Caki2 (cell line): ENCODE results near the gene ITFG2. TPM values are rescaled to one million over a fixed set of nuclear protein-coding genes. Genes with fewer than 3 reads are reported as not detected.
"Not testable (repeated sequence)": the region's sequence is repeated elsewhere in the genome, so short reads cannot be mapped to it uniquely, and the experiment has no call there.

Source experiments
- DNase-seq: peaks from one replicate; pipeline ENCODE4 v3.0.0-alpha.2; 2015; ENCODE audit warnings: low read depth
- in situ Hi-C: cut with HindIII; loops from 2 replicates; pipeline ENCODE4 v1.10.0; 2016; ENCODE audit warnings: low sequenced_read_pairs, low pct_unique_long_range_greater_than_20kb, mixed read lengths
- total RNA-seq: library from RNA; depleted of rRNA; stranded (reverse); fragments of >200 nt; shearing (Covaris generic); gene quantifications from 2 replicates; pipeline ENCODE4 v1.2.3, GENCODE V29; 2014; ENCODE audit warnings: low replicate concordance; rRNA removed

The ITFG2 gene
- total RNA-seq = 2.2 and 15.4 TPM in 2 replicates

DNA sequence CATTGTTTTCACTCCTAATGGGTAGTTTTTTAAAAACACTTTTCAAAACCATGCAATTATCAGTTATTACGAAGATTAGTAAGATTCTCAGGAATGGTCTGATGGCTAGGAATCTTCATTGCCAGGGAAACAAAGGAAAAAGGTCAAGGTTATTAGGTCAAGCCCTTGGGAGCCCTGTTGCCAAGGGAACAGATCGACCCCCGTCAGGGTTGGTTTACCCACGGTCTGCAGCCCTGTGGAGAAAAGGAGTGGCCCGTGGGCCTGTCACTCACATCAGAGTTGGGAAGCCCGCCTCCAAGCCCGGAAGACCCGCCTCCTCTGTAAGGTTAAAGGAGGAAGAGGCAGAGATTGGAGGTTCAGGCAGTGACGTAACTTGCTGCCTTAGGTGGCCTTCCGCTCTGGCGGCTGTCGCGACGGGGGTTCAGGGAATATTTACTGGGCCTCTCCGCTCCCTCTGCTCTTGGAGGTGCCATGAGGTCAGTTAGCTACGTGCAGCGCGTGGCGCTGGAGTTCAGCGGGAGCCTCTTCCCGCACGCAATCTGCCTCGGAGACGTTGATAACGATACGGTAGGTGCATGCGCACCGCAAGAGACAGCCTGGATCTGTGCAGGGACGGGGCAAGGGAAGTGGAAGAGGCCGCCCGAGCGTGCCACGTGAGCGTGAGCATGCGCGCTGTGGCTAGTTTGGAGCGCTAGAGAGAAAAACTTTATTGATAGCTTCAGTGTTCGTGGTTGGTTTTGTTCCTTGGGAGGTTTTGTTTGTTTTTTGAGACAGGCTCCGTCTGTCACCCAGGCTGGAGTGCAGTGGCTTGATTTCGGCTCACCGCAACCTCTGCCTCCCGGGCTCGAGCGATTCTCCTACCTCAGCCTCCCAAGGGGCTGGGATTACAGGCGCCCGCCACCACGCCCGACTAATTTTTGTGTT lies at the start of gene ITFG2:
TSS of gene ITFG2 (plus strand) at position 379 of the 924 bp plus-strand sequence. CDS start at position 472, 93 bp downstream.
- in situ Hi-C loops = no loop called here
- DNase-seq = peak; percentile 99

DNA sequence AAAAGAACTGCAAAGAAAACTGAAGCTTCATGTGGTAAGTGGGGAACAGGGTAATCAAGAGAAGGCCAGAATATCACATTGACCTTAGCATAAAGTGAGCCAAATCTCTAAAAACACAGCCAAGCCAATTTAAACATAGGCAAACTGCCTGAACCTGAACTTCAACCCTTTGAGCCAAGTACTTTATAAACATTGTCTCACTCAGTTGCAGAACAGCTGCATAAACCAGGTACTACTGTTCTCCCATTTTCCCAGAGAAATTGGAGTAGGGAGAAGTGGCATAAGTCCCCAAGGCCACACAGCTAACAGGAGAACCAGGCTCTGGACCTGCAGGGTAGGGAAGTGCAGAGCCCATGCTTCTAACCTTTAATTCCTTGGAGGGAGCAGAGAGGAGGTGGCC lies 48.1 kb upstream of the ITFG2 start:
- in situ Hi-C loops = no loop called here
- no peak for DNase-seq

- in situ Hi-C loops = no loop called here
- DNase-seq = no peak
Observed at GRCh38 chr12:2765052-2765451, 47.4 kb upstream of the ITFG2 start.

- in situ Hi-C loops = no loop called here
Observed at GRCh38 chr12:2765608-2766007, 46.9 kb upstream of the ITFG2 start.

GRCh38 chr12:2768224-2768961 lies 44.1 kb upstream of the ITFG2 start:
- no peak for DNase-seq
- in situ Hi-C loops = no loop called here

More at GRCh38 chr12:2765608-2766007, 46.9 kb upstream of the ITFG2 start:
- DNase-seq = no peak

GRCh38 chr12:2769866-2770533 lies 42.5 kb upstream of the ITFG2 start:
- in situ Hi-C loops = no loop called here

GRCh38 chr12:2770544-2770943 lies 41.9 kb upstream of the ITFG2 start:
- in situ Hi-C loops, DNase-seq: not testable (repeated sequence)

More at GRCh38 chr12:2769866-2770533, 42.5 kb upstream of the ITFG2 start:
- no peak for DNase-seq

DNA sequence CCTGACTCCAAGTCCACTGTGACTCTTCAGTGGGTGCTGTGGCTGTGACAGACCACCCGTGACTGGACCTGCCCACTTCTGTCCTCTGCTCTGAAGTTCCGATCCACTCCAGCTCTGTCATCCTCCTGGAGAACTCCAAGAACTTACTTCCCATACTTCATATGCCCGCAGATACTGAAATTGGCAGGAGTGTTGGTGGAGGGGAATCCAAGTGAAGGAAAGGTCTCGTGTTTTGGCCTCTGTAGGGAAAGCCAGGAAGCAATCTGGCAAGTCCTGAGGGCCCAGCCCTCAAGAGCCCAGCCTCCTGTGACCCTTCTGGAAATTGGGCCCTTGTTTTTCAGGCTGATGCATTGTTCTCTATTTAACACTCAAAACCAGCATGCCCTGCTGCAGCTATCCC lies 40.1 kb upstream of the ITFG2 start:
- DNase-seq = no peak
- in situ Hi-C loops = no loop called here

DNA sequence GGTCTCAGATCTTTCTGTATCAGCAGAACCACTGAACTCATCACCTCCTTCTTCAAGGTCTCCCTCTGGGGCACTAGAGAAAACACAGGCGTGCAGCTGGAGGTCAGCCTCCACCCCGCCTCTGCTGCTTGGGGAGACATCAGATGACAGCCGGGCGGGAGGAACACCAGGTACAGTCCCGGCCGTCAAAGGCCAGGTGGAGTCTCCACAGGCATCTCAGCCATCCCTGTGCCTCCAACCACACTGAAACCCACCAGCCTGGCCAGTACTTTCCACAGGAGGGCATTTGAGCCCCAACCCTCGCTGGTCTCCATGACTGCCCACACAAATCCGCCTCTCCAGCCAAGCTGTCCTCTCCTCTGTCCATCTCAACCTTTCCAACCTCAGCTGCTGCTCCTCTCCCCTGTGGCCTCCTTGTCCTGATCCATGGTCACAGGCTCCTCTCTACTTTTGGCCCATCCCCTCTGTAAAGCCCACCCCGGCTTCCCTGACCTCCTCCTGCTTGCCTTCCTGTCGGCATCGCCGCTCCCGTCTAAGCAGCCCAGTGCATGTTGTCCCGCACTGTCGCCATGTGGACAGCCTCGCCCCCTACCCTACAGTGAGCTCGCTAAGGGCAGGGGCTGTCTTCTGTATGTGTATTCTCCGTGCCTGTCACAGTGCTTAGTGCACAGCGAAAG lies 39.1 kb upstream of the ITFG2 start:
- no peak for DNase-seq
- in situ Hi-C loops = no loop called here

- in situ Hi-C loops = no loop called here
- no peak for DNase-seq
Observed at GRCh38 chr12:2775431-2775830, 37.0 kb upstream of the ITFG2 start.

GRCh38 chr12:2776129-2776806 lies 36.2 kb upstream of the ITFG2 start:
- in situ Hi-C loops = no loop called here
- DNase-seq = no peak

DNA sequence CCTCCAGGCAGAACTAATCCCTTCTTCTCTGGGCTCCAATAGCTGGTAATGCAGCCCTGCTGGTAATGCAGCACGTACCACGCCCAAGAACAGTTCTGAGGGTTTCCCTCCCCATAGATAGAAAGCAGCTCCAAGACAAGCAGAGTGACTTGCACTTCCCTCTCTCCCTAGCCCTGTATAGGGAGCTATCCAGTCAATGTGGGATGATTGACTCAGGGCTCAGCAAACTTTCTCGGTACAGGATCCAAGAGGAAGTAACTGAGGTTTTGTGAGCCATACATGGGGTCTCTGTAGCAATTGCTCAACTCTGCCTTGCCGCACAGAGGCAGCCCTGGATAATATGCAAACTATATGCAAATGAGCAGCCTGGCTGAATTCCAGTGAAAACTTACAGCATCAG lies 33.2 kb upstream of the ITFG2 start:
- DNase-seq = no peak
- in situ Hi-C loops = no loop called here

- peak; percentile 33 for DNase-seq
- in situ Hi-C loops = no loop called here
Observed at GRCh38 chr12:2783936-2784600, 28.4 kb upstream of the ITFG2 start.

DNA sequence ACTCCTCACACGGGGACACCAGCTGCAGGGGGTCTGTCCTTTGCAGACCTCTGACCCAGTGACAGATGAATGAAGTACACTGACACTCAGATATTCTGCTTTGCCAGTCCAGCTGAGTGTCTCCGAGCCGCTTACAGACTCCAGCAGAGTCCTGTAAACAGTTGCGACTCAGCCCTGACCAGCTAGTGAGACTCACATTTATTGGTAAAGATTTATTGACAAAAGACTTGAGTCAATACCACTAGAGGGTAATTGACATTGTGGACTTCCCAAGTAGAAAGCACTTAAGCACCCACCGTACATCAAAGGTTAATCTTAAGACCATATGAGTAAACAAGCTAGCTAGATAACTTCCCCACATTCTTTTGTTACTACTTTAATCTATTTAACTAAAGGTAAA lies 27.5 kb upstream of the ITFG2 start:
- DNase-seq = no peak
- in situ Hi-C loops = no loop called here

DNA sequence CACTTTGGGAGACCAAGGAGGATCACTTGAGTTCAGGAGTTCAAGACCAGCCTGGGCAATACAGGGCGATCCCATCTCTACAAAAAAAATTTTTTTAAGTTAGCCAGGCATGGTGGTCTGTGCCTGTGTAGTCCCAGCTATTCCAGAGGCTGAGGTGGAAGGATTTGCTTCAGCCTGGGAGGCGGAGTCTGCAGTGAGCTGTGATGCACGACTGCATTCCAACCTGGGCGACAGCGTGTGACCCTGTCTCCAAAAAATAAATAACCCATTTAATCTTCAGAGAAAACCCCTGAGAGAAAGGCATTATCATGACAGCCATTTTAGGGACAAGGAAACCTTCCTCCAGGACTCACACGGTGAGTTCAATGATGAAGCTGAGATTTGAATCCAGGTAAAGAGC lies 21.4 kb upstream of the ITFG2 start:
- in situ Hi-C loops = no loop called here
- no peak for DNase-seq

GRCh38 chr12:2792671-2793500 lies 19.6 kb upstream of the ITFG2 start:
- no peak for DNase-seq
- in situ Hi-C loops = no loop called here
